GM18526 (cell line): ENCODE data around the gene DCAF4L1.

ENCODE experiments used
- POLR2A ChIP-seq: IDR thresholded peaks from 3 replicates; pipeline ENCODE4 v1.6.1; 2011; ENCODE audit not compliant: insufficient read length; ENCODE audit errors: extremely low read depth

DCAF4L1 gene

GRCh38 chr4:41976775-41977516 lies 4.6 kb upstream of the DCAF4L1 start:
- TF ChIP-seq POLR2A: no peak

GRCh38 chr4:41977709-41978108 lies 3.8 kb upstream of the DCAF4L1 start:
- no peak for TF ChIP-seq POLR2A

GRCh38 chr4:41982716-41983115 lies 1.2 kb downstream of the DCAF4L1 start:
- TF ChIP-seq POLR2A: no peak

- no peak for TF ChIP-seq POLR2A
Observed at GRCh38 chr4:41985151-41985550, 3.6 kb downstream of the DCAF4L1 start.

- TF ChIP-seq POLR2A: no peak
Observed at GRCh38 chr4:41989994-41990364, 8.4 kb downstream of the DCAF4L1 start.

GRCh38 chr4:41990365-41991111 lies 9.0 kb downstream of the DCAF4L1 start, which contains the start of gene SLC30A9:
TSS of gene SLC30A9 (plus strand) at chr4:41990530. CDS start at chr4:41990652, 122 bp downstream.
- TF ChIP-seq POLR2A: peak; percentile 88

GRCh38 chr4:41991916-41992767 lies 10.6 kb downstream of the DCAF4L1 start:
- TF ChIP-seq POLR2A: no peak

GRCh38 chr4:41992967-41993857 lies 11.7 kb downstream of the DCAF4L1 start:
- TF ChIP-seq POLR2A: no peak

- TF ChIP-seq POLR2A: no peak
Observed at GRCh38 chr4:41994461-41994985, 13.0 kb downstream of the DCAF4L1 start.

- TF ChIP-seq POLR2A: no peak
Observed at GRCh38 chr4:41998019-41998418, 16.5 kb downstream of the DCAF4L1 start.

- no peak for TF ChIP-seq POLR2A
Observed at GRCh38 chr4:41999321-41999720, 17.8 kb downstream of the DCAF4L1 start.

- TF ChIP-seq POLR2A: no peak
Observed at GRCh38 chr4:42008011-42008786, 26.6 kb downstream of the DCAF4L1 start.

- no peak for TF ChIP-seq POLR2A
Observed at GRCh38 chr4:42015438-42015837, 33.9 kb downstream of the DCAF4L1 start.

- no peak for TF ChIP-seq POLR2A
Observed at GRCh38 chr4:42018451-42018850, 36.9 kb downstream of the DCAF4L1 start.
